CD4-positive, alpha-beta T cell (primary cell): ENCODE data around the gene EYA2. TPM values are rescaled to one million over a fixed set of nuclear protein-coding genes. Genes with fewer than 3 reads are reported as not detected.
A peak's percentile ranks its signal among the peaks of the same experiment; 100 is the strongest.

ENCODE experiments used
- ATAC-seq: fragments of 200-7000 bp; cut with Tn5 transposase; one replicate; pipeline ENCODE4 v1.10.0; 2022; ENCODE audit warnings: mild to moderate bottlenecking; ENCODE audit not compliant: poor library complexity
- CTCF ChIA-PET: fragments of 350-600 bp; sonication (Branson Sonifier 250); formaldehyde crosslinking; loops from one replicate; lab custom pipeline; 2021; ENCODE audit warnings: antibody characterized with exemption, inconsistent platforms; lab: Charles Lee
- POLR2A ChIA-PET: fragments of 350-600 bp; sonication (Branson Sonifier 250); formaldehyde crosslinking; loops from one replicate; lab custom pipeline; 2021; ENCODE audit warnings: antibody characterized with exemption, inconsistent platforms; lab: Charles Lee
- DNase-seq, 14 experiments: peaks; one replicate each; pipeline ENCODE4 v3.0.0-alpha.2; 2013 to 2020; ENCODE audit warnings: mixed read lengths in 2 of 14
- H3K27ac ChIP-seq, 2 donors: one replicate each; pipeline versions ENCODE4 v1.5.1 to v1.7.0; 2013; ENCODE audit warnings: low read length in 2 of 2, low read depth in 1 of 2, mild to moderate bottlenecking in 1 of 2
- H3K27me3 ChIP-seq, 2 experiments: 1 replicate in 1 of 2; 2 replicates in 1 of 2; pipeline versions ENCODE4 v1.6.1 to v1.7.0; 2013; ENCODE audit warnings: low read length in 2 of 2, control low read depth in 1 of 2, mild to moderate bottlenecking in 1 of 2, moderate library complexity in 1 of 2; ENCODE audit not compliant: insufficient read depth in 2 of 2, control insufficient read depth in 1 of 2
- H3K36me3 ChIP-seq: one replicate; pipeline ENCODE4 v1.6.1; 2013; ENCODE audit warnings: low read length, control low read depth; ENCODE audit not compliant: insufficient read depth
- H3K4me1 ChIP-seq: one replicate; pipeline ENCODE4 v1.6.1; 2013; ENCODE audit warnings: low read length, control low read depth; ENCODE audit not compliant: insufficient read depth
- H3K4me3 ChIP-seq: one replicate; pipeline ENCODE4 v1.5.1; 2013; ENCODE audit warnings: mild to moderate bottlenecking, low read length, moderate library complexity
- H3K9me3 ChIP-seq, 2 experiments: 1 replicate in 1 of 2; 2 replicates in 1 of 2; pipeline versions ENCODE4 v1.6.1 to v1.7.0; 2013; ENCODE audit warnings: low read length in 2 of 2, mild to moderate bottlenecking in 2 of 2, control low read depth in 1 of 2, moderate library complexity in 1 of 2; ENCODE audit not compliant: control insufficient read depth in 1 of 2, insufficient read depth in 1 of 2
- H3K27ac Mint-ChIP-seq: one replicate; pipeline ENCODE4 v1.8.0; 2020; ENCODE audit warnings: mixed read lengths
- H3K27me3 Mint-ChIP-seq: one replicate; pipeline ENCODE4 v1.8.0; 2021; ENCODE audit warnings: mixed read lengths
- H3K36me3 Mint-ChIP-seq: one replicate; pipeline ENCODE4 v1.8.0; 2021; ENCODE audit warnings: low read depth, mixed read lengths
- H3K4me1 Mint-ChIP-seq: one replicate; pipeline ENCODE4 v1.8.0; 2021; ENCODE audit warnings: low read depth, mixed read lengths
- H3K4me3 Mint-ChIP-seq: one replicate; pipeline ENCODE4 v1.8.0; 2020; ENCODE audit warnings: mild to moderate bottlenecking, mixed read lengths
- H3K9me3 Mint-ChIP-seq: one replicate; pipeline ENCODE4 v1.8.0; 2020; ENCODE audit warnings: mixed read lengths
- intact Hi-C, 2 experiments: fragments of 100-400 bp; cut with DNase I in 1 of 2; cut with micrococcal nuclease in 1 of 2; formaldehyde crosslinking; loops; one replicate each; pipeline versions ENCODE4 v1.15.1 to v1.9.0; 2023 to 2025; cut with DNase I, micrococcal nuclease
- total RNA-seq, 174 experiments: library from RNA in 2 of 174; stranded (reverse) in 2 of 174; gene quantifications; one replicate each; pipeline ENCODE4 v1.2.3 and lab custom pipeline; 2021 to 2026
- TF ChIP-seq, protein P1 (sequence below): fragments of 200-600 bp; IDR thresholded peaks from one replicate; pipeline ENCODE4 v1.8.0; 2022; ENCODE audit warnings: antibody characterized with exemption, mild to moderate bottlenecking

EYA2 gene
- total RNA-seq, 2 experiments from 2014 or later = not detected

- H3K27me3 Mint-ChIP-seq = peaks cover 6% of the 10 kb centered on the region
- TF ChIP-seq, protein P1, sequence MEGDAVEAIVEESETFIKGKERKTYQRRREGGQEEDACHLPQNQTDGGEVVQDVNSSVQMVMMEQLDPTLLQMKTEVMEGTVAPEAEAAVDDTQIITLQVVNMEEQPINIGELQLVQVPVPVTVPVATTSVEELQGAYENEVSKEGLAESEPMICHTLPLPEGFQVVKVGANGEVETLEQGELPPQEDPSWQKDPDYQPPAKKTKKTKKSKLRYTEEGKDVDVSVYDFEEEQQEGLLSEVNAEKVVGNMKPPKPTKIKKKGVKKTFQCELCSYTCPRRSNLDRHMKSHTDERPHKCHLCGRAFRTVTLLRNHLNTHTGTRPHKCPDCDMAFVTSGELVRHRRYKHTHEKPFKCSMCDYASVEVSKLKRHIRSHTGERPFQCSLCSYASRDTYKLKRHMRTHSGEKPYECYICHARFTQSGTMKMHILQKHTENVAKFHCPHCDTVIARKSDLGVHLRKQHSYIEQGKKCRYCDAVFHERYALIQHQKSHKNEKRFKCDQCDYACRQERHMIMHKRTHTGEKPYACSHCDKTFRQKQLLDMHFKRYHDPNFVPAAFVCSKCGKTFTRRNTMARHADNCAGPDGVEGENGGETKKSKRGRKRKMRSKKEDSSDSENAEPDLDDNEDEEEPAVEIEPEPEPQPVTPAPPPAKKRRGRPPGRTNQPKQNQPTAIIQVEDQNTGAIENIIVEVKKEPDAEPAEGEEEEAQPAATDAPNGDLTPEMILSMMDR = no peak
- CTCF ChIA-PET = no interaction called here
- no peaks in the 10 kb centered on the region for H3K36me3 Mint-ChIP-seq
- H3K4me3 Mint-ChIP-seq = no peak overlapping the region
- H3K27me3 ChIP-seq = peaks cover 0 to 3% of the 10 kb centered on the region in 2 experiments
- H3K27ac Mint-ChIP-seq = no peak overlapping the region
- H3K4me1 Mint-ChIP-seq = no peaks in the 10 kb centered on the region
- no peaks in the 10 kb centered on the region for H3K4me1 ChIP-seq
- no peak overlapping the region for H3K27ac ChIP-seq
- DNase-seq = no peak
- POLR2A ChIA-PET = no interaction called here
- H3K36me3 ChIP-seq = no peaks in the 10 kb centered on the region
- H3K9me3 Mint-ChIP-seq = no peaks in the 10 kb centered on the region
- H3K9me3 ChIP-seq = peaks cover 0 to 4% of the 10 kb centered on the region in 2 experiments
- ATAC-seq = no peak
- no peak overlapping the region for H3K4me3 ChIP-seq
- intact Hi-C loops = no loop called here
Observed at GRCh38 chr20:46967646-46968045, 73.0 kb downstream of the EYA2 start.

DNA sequence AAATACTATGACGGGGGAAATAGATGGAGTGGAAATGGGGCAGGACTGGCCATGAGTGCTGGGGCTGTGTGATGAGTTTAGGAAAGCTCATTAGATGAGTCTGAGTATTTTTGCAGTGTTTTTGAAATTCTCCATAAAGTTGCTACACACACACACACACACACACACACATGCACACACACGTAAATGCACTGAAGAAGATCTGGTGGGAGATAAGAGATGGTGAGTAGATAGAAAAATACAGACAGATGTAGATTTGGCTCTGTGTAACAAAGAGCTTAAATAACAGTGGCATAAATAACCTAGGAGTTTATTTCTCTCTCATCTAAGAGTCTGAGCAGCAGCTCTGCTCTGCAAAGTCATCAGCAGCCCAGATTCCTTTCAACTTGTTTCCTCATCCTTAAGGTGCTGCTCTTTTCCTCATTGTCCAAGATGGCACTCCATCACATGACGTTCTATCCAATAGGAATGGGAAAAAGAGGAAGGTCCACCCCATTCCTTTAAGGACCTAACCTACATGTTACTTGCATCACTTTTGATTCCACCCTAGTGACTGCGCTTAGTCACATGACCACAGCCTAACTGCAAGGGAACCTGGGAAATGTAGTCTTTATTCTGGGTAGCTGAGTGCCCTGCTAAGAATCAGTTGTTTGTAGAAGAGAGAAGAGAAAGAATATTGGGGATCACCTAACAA lies 76.4 kb downstream of the EYA2 start:
- H3K9me3 ChIP-seq = no peaks in the 10 kb centered on the region
- intact Hi-C loops = no loop called here
- H3K9me3 Mint-ChIP-seq = no peaks in the 10 kb centered on the region
- TF ChIP-seq, protein P1 = no peak
- no peaks in the 10 kb centered on the region for H3K36me3 Mint-ChIP-seq
- H3K36me3 ChIP-seq = no peaks in the 10 kb centered on the region
- H3K4me1 ChIP-seq = no peaks in the 10 kb centered on the region
- ATAC-seq (no peak), DNase-seq (peak in 3 of 14 experiments; percentile 16 to 40 (median 29))
- no peak overlapping the region for H3K27ac ChIP-seq
- CTCF ChIA-PET = no interaction called here
- no peaks in the 10 kb centered on the region for H3K4me1 Mint-ChIP-seq
- no peak overlapping the region for H3K4me3 ChIP-seq
- H3K27me3 ChIP-seq = peaks cover 0 to 3% of the 10 kb centered on the region in 2 experiments
- no peak overlapping the region for H3K27ac Mint-ChIP-seq
- POLR2A ChIA-PET = no interaction called here
- H3K27me3 Mint-ChIP-seq = peaks cover 24% of the 10 kb centered on the region
- no peak overlapping the region for H3K4me3 Mint-ChIP-seq

GRCh38 chr20:46973766-46974165 lies 79.1 kb downstream of the EYA2 start:
- Mint-ChIP-seq H3K4me3 (no peak overlapping the region), H3K36me3 (no peaks in the 10 kb centered on the region), H3K4me1 (no peaks in the 10 kb centered on the region), H3K27me3 (peaks cover 30% of the 10 kb centered on the region), H3K27ac (no peak overlapping the region), H3K9me3 (no peaks in the 10 kb centered on the region)
- no peaks in the 10 kb centered on the region for H3K4me1 ChIP-seq
- no peak for DNase-seq
- peaks cover 0 to 6% of the 10 kb centered on the region in 2 experiments for H3K27me3 ChIP-seq
- no peaks in the 10 kb centered on the region for H3K36me3 ChIP-seq
- TF ChIP-seq, protein P1 = no peak
- H3K27ac ChIP-seq = no peak overlapping the region
- H3K4me3 ChIP-seq = no peak overlapping the region
- intact Hi-C loops = no loop called here
- H3K9me3 ChIP-seq = peaks cover 0 to 4% of the 10 kb centered on the region in 2 experiments
- ATAC-seq = no peak
- ChIA-PET POLR2A (no interaction called here), CTCF (no interaction called here)
